RPMI8226 (cell line): ENCODE data around the gene EHD4.

ENCODE experiments used
- DNase-seq: peaks from one replicate; pipeline ENCODE4 v3.0.0-alpha.2; 2015

Gene EHD4

DNA sequence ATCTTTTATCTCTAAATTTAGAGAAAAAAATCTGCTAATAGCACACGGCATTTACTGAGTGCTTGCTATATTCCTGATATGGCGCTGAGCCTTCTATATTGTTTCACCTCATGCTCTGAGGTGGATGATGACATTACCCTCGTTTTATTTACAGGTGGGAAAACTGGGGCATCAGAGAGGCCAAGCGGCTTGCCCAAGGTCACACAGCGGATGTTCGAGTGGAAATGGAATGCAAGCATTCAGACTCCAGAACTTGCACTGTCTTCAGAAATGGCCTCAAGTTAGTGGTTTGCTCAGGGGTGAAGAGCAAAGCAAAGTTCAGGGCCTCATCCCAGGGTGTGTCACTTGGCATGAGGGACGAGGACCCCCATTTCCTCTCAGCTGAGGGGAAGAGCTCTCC, 17.3 kb downstream of the EHD4 start:
- no peak for DNase-seq

DNA sequence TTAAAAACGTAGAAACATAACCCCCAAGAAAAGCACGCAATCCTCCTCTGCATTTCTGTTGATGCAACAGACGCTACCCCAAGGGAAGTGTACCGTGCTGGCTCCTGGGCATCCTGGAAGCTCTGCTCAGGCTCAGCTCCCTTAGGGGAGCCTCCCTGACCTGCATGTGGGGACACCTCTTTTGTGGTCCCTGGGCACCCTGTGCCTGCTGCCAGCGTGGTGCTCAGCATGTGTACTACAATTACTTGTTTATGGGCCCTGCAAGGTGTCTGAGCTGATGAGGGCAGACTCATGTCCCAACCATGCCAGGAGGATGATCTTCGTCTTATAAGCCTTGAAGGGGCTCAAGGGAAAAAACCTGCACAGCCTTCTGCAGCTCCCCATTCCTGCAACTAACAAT, 18.3 kb downstream of the EHD4 start:
- no peak for DNase-seq

DNA sequence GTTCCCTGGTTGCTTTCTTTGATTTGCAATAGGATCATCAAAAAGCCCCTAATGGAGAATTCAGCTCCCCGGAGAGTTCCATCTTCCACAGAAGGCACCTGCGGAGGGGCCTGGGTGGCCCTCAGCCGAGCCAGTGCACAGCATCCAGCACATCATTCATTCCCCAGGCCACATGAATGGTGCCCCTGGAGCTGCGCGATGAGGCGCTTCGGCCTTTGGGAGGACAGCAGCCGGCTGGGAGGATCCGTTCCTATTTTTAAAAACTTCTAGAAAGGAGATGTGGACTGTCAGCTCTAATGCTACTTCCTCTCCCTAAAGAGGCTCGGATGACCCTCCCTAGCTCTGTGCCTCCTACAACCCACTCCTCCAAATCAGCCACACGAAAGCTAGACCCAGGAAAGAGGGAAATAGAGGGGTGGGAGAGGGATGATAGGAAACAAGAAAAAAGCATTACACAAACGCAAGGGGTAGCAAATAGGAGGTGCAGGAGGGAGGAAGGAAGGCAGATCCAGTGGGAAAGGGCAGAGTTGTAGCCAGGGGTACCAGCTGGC, 20.3 kb downstream of the EHD4 start:
- DNase-seq: no peak

GRCh38 chr15:41951571-41951970, 20.8 kb downstream of the EHD4 start:
- DNase-seq: no peak

DNA sequence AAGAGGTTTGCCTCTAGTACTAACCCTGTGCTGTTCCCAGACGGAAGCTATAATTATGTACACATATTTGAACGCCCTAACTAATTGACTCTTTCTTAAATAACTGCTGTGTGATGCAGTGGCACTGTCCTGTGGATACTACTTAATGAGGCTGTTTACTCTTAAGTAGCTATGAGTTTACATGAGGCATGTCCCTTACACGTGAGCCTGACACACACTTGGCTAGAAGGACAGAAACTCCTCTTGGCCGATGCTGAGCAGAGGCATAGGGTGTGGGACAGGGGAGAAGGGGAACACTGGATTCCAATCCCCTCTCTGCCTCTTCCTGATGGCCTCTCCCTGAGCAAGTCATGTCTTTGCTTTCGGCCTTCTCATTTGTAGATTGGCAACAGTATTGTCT, 21.9 kb downstream of the EHD4 start:
- no peak for DNase-seq

DNA sequence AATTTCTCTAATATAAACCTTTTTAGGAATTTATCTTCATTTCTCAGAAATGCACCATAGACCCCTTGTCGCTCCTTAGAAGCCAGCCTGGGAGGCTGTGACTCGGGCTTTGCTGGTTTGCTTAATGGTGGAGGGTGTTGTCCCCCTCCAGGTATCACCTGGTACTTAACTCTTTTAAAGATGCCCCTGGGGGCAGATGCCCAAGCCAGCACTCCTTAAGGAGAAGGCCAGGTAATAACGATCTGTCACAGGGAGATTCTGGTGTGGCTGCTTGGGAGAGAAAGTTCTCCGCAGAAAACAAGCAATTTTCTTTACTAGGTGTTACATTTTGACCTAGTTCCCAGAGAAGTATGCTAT, 22.3 kb downstream of the EHD4 start:
- no peak for DNase-seq

DNA sequence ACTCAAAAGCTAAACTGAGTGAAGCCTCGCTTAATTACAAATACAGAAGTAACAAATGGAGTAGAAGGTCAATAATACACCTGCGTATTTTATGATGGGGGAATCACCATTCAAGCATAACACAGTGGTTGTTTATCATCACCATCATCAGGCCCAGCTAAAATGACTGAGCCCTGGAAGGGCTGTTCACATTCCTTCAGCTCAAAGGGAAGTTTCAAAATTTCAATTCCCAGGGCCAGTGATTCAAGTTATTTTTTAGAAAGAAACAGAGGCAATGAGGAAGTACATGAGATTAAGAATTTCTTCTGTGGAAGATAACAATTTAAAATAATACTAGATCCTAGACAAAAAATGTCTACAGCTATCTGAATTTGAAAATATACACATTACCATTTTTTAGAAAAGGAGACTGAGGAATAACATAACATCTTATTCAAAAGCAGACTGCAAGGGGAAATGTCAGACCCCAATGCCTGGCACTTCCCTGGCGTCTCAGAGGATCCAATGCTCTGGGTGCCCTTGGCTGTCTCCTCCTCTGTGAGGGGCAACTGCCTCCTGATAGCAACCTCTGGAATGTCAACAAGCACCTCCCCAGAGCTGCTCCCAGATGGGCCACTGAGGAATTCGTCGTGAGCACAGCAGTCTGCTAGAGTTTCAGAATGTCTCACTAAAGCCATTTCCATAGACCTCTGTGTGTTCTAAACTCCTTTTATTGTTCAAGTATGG, 22.8 kb downstream of the EHD4 start:
- no peak for DNase-seq

GRCh38 chr15:41948490-41948889, 23.9 kb downstream of the EHD4 start:
- no peak for DNase-seq

DNA sequence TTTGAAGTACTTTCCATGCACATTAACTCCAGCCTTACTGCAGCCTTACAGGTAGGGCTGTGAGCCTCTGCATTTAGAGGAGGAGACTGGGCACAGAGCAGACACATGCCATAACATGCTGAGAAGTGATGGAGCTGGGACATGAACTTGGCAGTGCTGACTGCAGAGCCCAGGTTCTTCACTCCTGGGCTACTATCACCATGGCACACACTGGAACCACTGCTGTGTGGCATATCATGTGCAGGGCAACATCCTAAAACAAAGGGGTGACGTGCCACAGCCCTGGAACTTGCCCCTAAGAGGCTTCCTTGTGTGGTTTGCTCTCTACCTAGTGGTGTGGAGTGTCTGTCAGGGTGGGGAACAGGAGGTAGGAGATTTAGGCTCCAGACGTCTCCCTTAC, 25.4 kb downstream of the EHD4 start:
- no peak for DNase-seq

DNA sequence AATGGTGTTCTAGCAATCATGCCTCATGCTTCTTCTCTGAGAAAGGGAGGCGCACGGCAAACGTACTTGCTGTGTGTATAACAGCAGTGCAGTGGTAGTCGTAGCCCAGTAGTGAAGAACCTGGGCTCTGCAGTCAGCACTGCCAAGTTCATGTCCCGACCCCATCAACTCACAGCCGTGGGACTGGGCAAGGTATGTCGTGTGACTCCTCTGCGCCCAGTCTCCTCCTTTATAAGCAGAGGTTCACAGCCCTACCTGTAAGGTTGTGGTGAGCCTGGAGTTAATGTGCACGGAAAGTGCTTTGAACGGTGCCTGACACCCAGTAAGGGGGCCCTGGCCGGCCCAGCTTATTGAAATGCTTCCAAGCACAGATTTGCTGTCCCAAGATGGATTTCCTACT, 26.6 kb downstream of the EHD4 start:
- DNase-seq: no peak

DNA sequence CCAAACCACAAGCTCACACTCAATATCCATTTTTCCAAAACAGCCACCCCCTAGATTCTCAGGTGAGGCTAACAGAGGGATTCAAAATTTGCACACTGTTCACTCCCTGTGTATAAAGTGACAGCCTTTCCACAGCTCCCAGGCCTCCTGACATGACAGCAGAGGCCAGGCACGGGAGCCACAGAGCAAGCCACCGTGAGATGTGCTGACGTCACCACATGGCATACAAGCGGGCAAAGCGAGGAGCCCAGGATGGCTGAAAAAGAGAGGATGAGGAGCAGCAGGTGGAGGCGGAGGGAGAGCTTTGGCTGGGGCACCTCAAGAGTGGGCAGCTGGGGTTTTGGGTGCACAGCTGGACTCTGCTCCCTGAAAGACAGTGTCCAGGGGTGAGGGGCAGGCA, 27.1 kb downstream of the EHD4 start:
- DNase-seq: no peak

- DNase-seq: no peak
Observed at GRCh38 chr15:41944313-41944940, 27.9 kb downstream of the EHD4 start.

GRCh38 chr15:41943543-41944312, 28.6 kb downstream of the EHD4 start:
- DNase-seq: no peak

- DNase-seq: no peak
Observed at GRCh38 chr15:41942886-41943285, 29.5 kb downstream of the EHD4 start.

GRCh38 chr15:41941644-41942415, 30.5 kb downstream of the EHD4 start:
- no peak for DNase-seq

GRCh38 chr15:41940441-41940857, 31.9 kb downstream of the EHD4 start:
- no peak for DNase-seq

GRCh38 chr15:41939986-41940385, 32.4 kb downstream of the EHD4 start:
- DNase-seq: no peak

DNA sequence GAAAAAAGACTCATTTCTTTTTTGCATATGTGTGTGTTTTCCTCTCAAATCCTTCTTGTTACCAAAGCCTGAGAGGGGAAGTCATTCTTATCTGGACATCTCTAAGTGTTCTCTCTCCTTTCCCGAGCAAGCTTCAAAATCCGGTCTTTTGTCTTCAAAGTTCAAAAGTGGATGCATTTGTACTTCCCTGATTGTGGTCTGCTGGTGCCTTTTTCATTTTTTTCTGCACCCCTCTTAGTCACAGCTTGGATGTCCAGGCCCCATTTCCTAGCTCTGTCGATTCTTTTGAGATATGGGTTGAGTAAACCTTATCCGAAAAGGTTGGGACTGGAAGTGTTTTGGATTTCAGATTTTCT, 34.8 kb downstream of the EHD4 start:
- no peak for DNase-seq

DNA sequence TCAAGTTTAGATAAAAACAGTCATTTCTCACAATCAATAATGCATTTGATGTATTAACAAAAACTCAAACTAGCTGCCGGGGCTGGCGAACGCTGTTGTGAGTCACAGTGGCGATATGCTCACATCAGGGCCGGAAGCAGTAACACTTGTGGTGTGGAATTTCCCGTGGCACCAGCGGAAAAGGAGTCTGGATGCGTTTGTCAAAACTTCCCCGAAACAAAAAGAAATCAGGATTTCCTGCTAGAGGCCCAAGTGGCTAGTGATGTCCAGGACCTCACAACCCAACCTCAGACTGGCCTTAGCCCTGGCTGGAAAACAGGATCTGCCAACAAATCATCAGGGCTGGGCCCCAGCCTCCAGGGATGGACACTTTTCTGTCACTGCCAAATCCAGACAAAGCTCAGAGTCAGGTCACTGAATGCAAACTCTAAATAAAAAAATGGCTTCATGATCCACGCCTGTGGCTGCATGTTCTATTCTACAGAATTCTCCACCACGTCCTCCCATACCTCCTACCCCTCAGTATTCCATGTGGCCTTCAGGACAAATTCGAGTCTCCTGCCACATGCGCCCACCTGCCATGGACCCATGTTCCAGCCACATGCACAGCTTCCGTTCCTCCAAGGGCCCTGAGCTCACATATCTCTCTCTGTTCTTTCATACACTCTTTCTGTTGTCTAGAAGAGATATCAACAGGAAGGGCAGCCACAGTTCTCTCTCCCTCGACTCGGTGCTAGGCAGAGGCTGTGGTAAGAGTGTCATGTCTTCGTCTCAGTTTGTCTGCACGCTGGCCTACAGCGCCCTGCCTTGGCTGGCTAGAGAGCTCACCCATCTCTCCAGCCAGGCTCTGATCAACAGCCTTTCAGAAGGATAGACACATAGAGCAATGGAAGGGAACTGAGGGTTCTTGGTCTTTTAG, 35.4 kb downstream of the EHD4 start:
- no peak for DNase-seq

- no peak for DNase-seq
Observed at GRCh38 chr15:41936155-41936554, 36.2 kb downstream of the EHD4 start.

DNA sequence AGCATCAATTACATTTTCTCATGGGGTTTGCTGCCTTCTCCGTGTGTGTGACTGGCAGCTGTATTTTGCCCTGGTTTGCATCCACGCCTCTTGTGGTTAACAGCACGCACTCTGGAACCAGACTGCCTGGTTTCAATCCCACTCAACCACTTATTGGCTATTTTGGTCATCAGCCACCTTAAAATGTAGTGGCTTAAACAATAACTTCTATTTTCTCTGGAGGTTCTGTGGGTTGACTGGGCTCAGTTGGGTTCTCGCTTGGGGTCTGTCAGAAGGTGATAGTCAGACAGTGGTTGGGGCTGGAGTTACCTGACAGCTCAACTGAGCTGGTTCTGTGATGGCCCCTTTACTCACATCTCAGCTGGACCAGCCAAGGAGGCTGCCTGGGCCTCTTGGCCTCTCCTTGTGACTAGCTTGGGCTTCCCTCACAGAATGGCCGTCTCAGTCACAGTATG, 36.8 kb downstream of the EHD4 start:
- DNase-seq: no peak

DNA sequence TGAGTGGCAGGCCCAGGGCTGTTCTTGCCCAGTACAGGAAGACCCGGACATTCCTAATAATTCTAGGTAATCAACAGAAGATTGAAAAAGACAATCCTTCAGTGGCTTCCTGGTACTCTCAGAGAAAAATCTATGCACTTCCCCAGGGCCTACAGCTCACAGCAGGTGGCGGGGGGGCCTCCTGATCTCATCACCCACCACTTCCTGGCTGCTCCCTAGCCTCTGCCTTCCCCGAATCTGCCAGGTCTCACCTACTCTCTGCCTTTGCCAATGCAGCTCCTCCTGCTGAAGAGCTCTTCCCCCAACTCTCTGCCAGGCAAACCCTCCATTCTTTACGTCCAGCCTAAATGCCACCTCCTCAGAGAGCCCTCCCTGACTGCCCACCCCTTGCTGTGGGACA, 37.5 kb downstream of the EHD4 start:
- no peak for DNase-seq
